NCI-H82 (cell line): ENCODE measurements around the gene DMRT3.
"Not testable (repeated sequence)": the region's sequence is repeated elsewhere in the genome, so short reads cannot be mapped to it uniquely, and the experiment has no call there.

Source experiments
- DNase-seq: peaks from one replicate; lab custom pipeline; 2025; lab: John Stamatoyannopoulos, UW

Gene DMRT3

GRCh38 chr9:971901-972500 lies 4.5 kb upstream of the DMRT3 start:
- DNase-seq = no peak

- DNase-seq = no peak
Observed at GRCh38 chr9:972501-973294, 3.8 kb upstream of the DMRT3 start.

GRCh38 chr9:973295-973834 lies 3.1 kb upstream of the DMRT3 start:
- DNase-seq = no peak

- peak; percentile 29 for DNase-seq
Observed at GRCh38 chr9:974031-974995, 2.1 kb upstream of the DMRT3 start.

- DNase-seq = no peak
Observed at GRCh38 chr9:974996-975739, 1.3 kb upstream of the DMRT3 start.

GRCh38 chr9:975740-976257 lies 656 bp upstream of the DMRT3 start:
- DNase-seq = no peak

- no peak for DNase-seq
Observed at GRCh38 chr9:976943-977837, 735 bp downstream of the DMRT3 start.

GRCh38 chr9:977838-978830 lies 1.7 kb downstream of the DMRT3 start:
- DNase-seq = no peak

- DNase-seq = no peak
Observed at GRCh38 chr9:979983-980382, 3.5 kb downstream of the DMRT3 start.

GRCh38 chr9:980640-981039 lies 4.2 kb downstream of the DMRT3 start:
- no peak for DNase-seq

GRCh38 chr9:981491-981898 lies 5.0 kb downstream of the DMRT3 start:
- DNase-seq = no peak

GRCh38 chr9:982394-983230 lies 6.2 kb downstream of the DMRT3 start:
- no peak for DNase-seq

GRCh38 chr9:994005-994404 lies 17.6 kb downstream of the DMRT3 start:
- DNase-seq = peak; percentile 31

GRCh38 chr9:995192-995591 lies 18.7 kb downstream of the DMRT3 start:
- no peak for DNase-seq

GRCh38 chr9:995781-996180 lies 19.3 kb downstream of the DMRT3 start:
- no peak for DNase-seq

GRCh38 chr9:998299-999110 lies 22.1 kb downstream of the DMRT3 start:
- not testable (repeated sequence) for DNase-seq

GRCh38 chr9:1001838-1002237 lies 25.4 kb downstream of the DMRT3 start:
- DNase-seq = no peak
